MM.1S (cell line): ENCODE measurements around the gene CCDC51.

Source experiments
- CTCF ChIP-seq: fragments of 300-600 bp; sonication (generic); IDR thresholded peaks from 2 replicates; pipeline ENCODE4 v1.5.1; 2016; ENCODE audit warnings: antibody characterized with exemption, low read length, mixed read lengths
- EZH2 ChIP-seq: fragments of 300-600 bp; sonication (generic); optimal IDR thresholded peaks from 2 replicates; pipeline ENCODE3; 2017; ENCODE audit warnings: low read depth, mild to moderate bottlenecking, antibody characterized with exemption, low read length, mixed read lengths

GRCh38 chr3:48388966-48389365 lies 51.0 kb downstream of the CCDC51 start:
- no peak for TF ChIP-seq CTCF
- TF ChIP-seq EZH2 = no peak
